H9 (cell line): ENCODE results near the gene BACE2. TPM values are rescaled to one million over a fixed set of nuclear protein-coding genes. Genes with fewer than 3 reads are reported as not detected.

Source experiments
- DNase-seq: peaks from one replicate; pipeline ENCODE4 v3.0.0-alpha.2; 2017
- H2AFZ ChIP-seq: one replicate; pipeline ENCODE4 v1.6.1; 2013; ENCODE audit warnings: mild to moderate bottlenecking, low read length, control low read depth, moderate library complexity
- H2AK5ac ChIP-seq: 2 replicates; pipeline ENCODE4 v1.6.1; 2013; ENCODE audit warnings: low read length, control low read depth, mixed read lengths; ENCODE audit not compliant: insufficient read length
- H2BK120ac ChIP-seq: one replicate; pipeline ENCODE4 v1.6.1; 2013; ENCODE audit warnings: low read depth, mild to moderate bottlenecking, low read length, control low read depth, inconsistent platforms; ENCODE audit not compliant: poor library complexity, severe bottlenecking
- H2BK12ac ChIP-seq: 2 replicates; pipeline ENCODE4 v1.6.1; 2013; ENCODE audit warnings: low read length, control low read depth, mixed read lengths, low read depth; ENCODE audit not compliant: insufficient read length
- H2BK15ac ChIP-seq: 2 replicates; pipeline ENCODE4 v1.6.1; 2013; ENCODE audit warnings: low read depth, low read length, control low read depth
- H2BK20ac ChIP-seq: one replicate; pipeline ENCODE4 v1.6.1; 2013; ENCODE audit warnings: low read depth, mild to moderate bottlenecking, low read length, control low read depth, inconsistent platforms; ENCODE audit not compliant: poor library complexity, severe bottlenecking
- H2BK5ac ChIP-seq: 2 replicates; pipeline ENCODE4 v1.6.1; 2013; ENCODE audit warnings: low read length, control low read depth, mixed read lengths; ENCODE audit not compliant: insufficient read length
- H3K14ac ChIP-seq: 2 replicates; pipeline ENCODE4 v1.6.1; 2013; ENCODE audit warnings: low read length, control low read depth; ENCODE audit not compliant: insufficient read depth
- H3K18ac ChIP-seq: 2 replicates; pipeline ENCODE4 v1.6.1; 2013; ENCODE audit warnings: low read depth, mild to moderate bottlenecking, mixed read lengths, low read length, control low read depth; ENCODE audit not compliant: insufficient read length
- H3K23ac ChIP-seq: 2 replicates; pipeline ENCODE4 v1.6.1; 2013; ENCODE audit warnings: low read length, control low read depth, mixed read lengths, low read depth; ENCODE audit not compliant: insufficient read length
- H3K23me2 ChIP-seq: 2 replicates; pipeline ENCODE4 v1.6.1; 2013; ENCODE audit warnings: low read depth, mild to moderate bottlenecking, mixed read lengths, low read length, control low read depth; ENCODE audit not compliant: insufficient read length, poor library complexity, severe bottlenecking
- H3K27ac ChIP-seq: 2 replicates; pipeline ENCODE4 v1.5.1; 2013; ENCODE audit warnings: low read length, control low read depth, mixed read lengths, low read depth; ENCODE audit not compliant: insufficient read length
- H3K27me3 ChIP-seq: 2 replicates; pipeline ENCODE4 v1.6.1; 2013; ENCODE audit warnings: low read length, control low read depth, inconsistent platforms; ENCODE audit not compliant: insufficient read depth
- H3K4ac ChIP-seq: 2 replicates; pipeline ENCODE4 v1.6.1; 2013; ENCODE audit warnings: low read depth, mild to moderate bottlenecking, control low read depth, inconsistent platforms, low read length, moderate library complexity
- H3K4me1 ChIP-seq: 2 replicates; pipeline ENCODE4 v1.6.1; 2013; ENCODE audit warnings: low read length, control low read depth, inconsistent platforms; ENCODE audit not compliant: insufficient read depth
- H3K4me2 ChIP-seq: 2 replicates; pipeline ENCODE4 v1.6.1; 2013; ENCODE audit warnings: low read length, control low read depth, mixed read lengths; ENCODE audit not compliant: insufficient read length, insufficient read depth
- H3K56ac ChIP-seq: 2 replicates; pipeline ENCODE4 v1.6.1; 2013; ENCODE audit warnings: low read depth, mild to moderate bottlenecking, mixed read lengths, low read length, control low read depth; ENCODE audit not compliant: insufficient read length
- H3K79me1 ChIP-seq: 2 replicates; pipeline ENCODE4 v1.6.1; 2013; ENCODE audit warnings: low read depth, mild to moderate bottlenecking, moderate library complexity, low read length, control low read depth, inconsistent platforms; ENCODE audit not compliant: insufficient read depth, poor library complexity, severe bottlenecking
- H3K79me2 ChIP-seq: 2 replicates; pipeline ENCODE4 v1.6.1; 2013; ENCODE audit warnings: low read length, control low read depth, inconsistent platforms; ENCODE audit not compliant: insufficient read depth
- H3K9ac ChIP-seq: 2 replicates; pipeline ENCODE4 v1.6.1; 2013; ENCODE audit warnings: low read length, control low read depth, mixed read lengths; ENCODE audit not compliant: insufficient read length; ENCODE audit errors: extremely low read depth
- H3K9me3 ChIP-seq: one replicate; pipeline ENCODE4 v1.6.1; 2013; ENCODE audit warnings: low read depth, low read length, inconsistent platforms; ENCODE audit not compliant: control insufficient read depth
- H3T11ph ChIP-seq: one replicate; pipeline ENCODE4 v1.6.1; 2013; ENCODE audit warnings: mild to moderate bottlenecking, low read length, control low read depth, inconsistent platforms
- H4K20me1 ChIP-seq: one replicate; pipeline ENCODE4 v1.6.1; 2013; ENCODE audit not compliant: control insufficient read depth, insufficient read length, insufficient read depth
- H4K5ac ChIP-seq: 2 replicates; pipeline ENCODE4 v1.6.1; 2013; ENCODE audit warnings: low read depth, mild to moderate bottlenecking, mixed read lengths, low read length, control low read depth; ENCODE audit not compliant: insufficient read length
- H4K8ac ChIP-seq: replicated peaks from 2 replicates; pipeline ENCODE4 v1.6.1; 2013; ENCODE audit warnings: low read length, control low read depth, mixed read lengths, low read depth; ENCODE audit not compliant: insufficient read length
- H4K91ac ChIP-seq: 2 replicates; pipeline ENCODE4 v1.6.1; 2013; ENCODE audit warnings: low read depth, mild to moderate bottlenecking, moderate library complexity, mixed read lengths, low read length, control low read depth; ENCODE audit not compliant: insufficient read length
- H3K27ac Mint-ChIP-seq, 3 experiments: 2 replicates in 2 of 3; 3 replicates in 1 of 3; pipeline ENCODE4 v1.8.0; 2020 to 2021; ENCODE audit warnings: mixed read lengths in 3 of 3, mild to moderate bottlenecking in 1 of 3, moderate library complexity in 1 of 3
- H3K27me3 Mint-ChIP-seq: 2 replicates; pipeline ENCODE4 v1.8.0; 2021; ENCODE audit warnings: low read depth, mild to moderate bottlenecking, moderate library complexity, mixed read lengths
- H3K36me3 Mint-ChIP-seq, 3 experiments: 2 replicates in 2 of 3; 3 replicates in 1 of 3; pipeline ENCODE4 v1.8.0; 2020 to 2021; ENCODE audit warnings: low read depth in 3 of 3, mixed read lengths in 3 of 3; ENCODE audit not compliant: insufficient read depth in 1 of 3
- H3K4me1 Mint-ChIP-seq, 2 experiments: 2 replicates each; pipeline ENCODE4 v1.8.0; 2020; ENCODE audit warnings: mixed read lengths in 2 of 2
- H3K4me3 Mint-ChIP-seq, 2 experiments: 2 replicates in 1 of 2; 3 replicates in 1 of 2; pipeline ENCODE4 v1.8.0; 2020 to 2021; ENCODE audit warnings: mild to moderate bottlenecking in 2 of 2, mixed read lengths in 2 of 2, moderate library complexity in 1 of 2
- H3K9me3 Mint-ChIP-seq, 2 experiments: 2 replicates in 1 of 2; 3 replicates in 1 of 2; pipeline ENCODE4 v1.8.0; 2020; ENCODE audit warnings: mild to moderate bottlenecking in 2 of 2, mixed read lengths in 2 of 2, moderate library complexity in 1 of 2
- CTCF ChIP-seq: fragments of 200-600 bp; sonication (generic); conservative IDR thresholded peaks from 3 replicates; pipeline ENCODE4 v1.8.0; 2021; ENCODE audit warnings: antibody characterized with exemption, mild to moderate bottlenecking
- WGBS: extraction: QIAGEN DNeasy Blood & Tissue Kit; methylation state at CpG from one replicate; pipeline ENCODE4 v1.1.7; 2013; ENCODE audit warnings: missing lambda C conversion rate, low lambda C conversion rate, mixed read lengths; ENCODE audit not compliant: insufficient read length; ENCODE audit errors: extremely low coverage; 5-methylcytosine and 5-hydroxymethylcytosine counted together
- total RNA-seq: library from RNA; stranded (reverse); gene quantifications from 2 replicates; pipeline ENCODE4 v1.2.1, GENCODE V29; 2021

BACE2 gene
- total RNA-seq, 1 experiment from 2014 or later = 8.0 TPM

GRCh38 chr21:41227357-41228005, 59.5 kb downstream of the BACE2 start:
- Mint-ChIP-seq H3K36me3 (peaks cover 3 to 6% (median 5%) of the 10 kb centered on the region in 3 experiments; a peak in 6 of 7 replicates), H3K27ac (peak overlapping the region in 1 of 3 experiments; percentile 46; a peak in 1 of 7 replicates), H3K4me1 (peaks cover 14 to 17% of the 10 kb centered on the region in 2 experiments), H3K4me3 (no peak overlapping the region), H3K27me3 (no peaks in the 10 kb centered on the region; the same call in 1 of the 2 replicates), H3K9me3 (no peaks in the 10 kb centered on the region; a peak in 3 of 5 replicates)
- Histone ChIP-seq H3K23ac (no peak overlapping the region), H3T11ph (no peak overlapping the region), H3K27ac (no peak overlapping the region), H2BK5ac (no peak overlapping the region), H3K18ac (no peak overlapping the region), H3K27me3 (no peaks in the 10 kb centered on the region), H2BK12ac (no peak overlapping the region), H4K5ac (no peak overlapping the region), H3K56ac (no peak overlapping the region), H3K23me2 (no peaks in the 10 kb centered on the region), H4K91ac (no peak overlapping the region), H3K4me2 (no peak overlapping the region), H4K20me1 (no peaks in the 10 kb centered on the region), H2AK5ac (no peak overlapping the region), H3K9ac (no peak overlapping the region), H4K8ac (no peak overlapping the region), H2AFZ (no peak overlapping the region), H2BK20ac (no peak overlapping the region), H2BK15ac (no peak overlapping the region), H3K4ac (no peak overlapping the region), H3K14ac (no peak overlapping the region), H3K4me1 (peaks cover 1% of the 10 kb centered on the region; the same call in 1 of the 2 replicates), H3K9me3 (no peaks in the 10 kb centered on the region), H3K79me1 (no peaks in the 10 kb centered on the region), H2BK120ac (no peak overlapping the region), H3K79me2 (no peaks in the 10 kb centered on the region)
- DNase-seq = no peak
- no peak for TF ChIP-seq CTCF
- WGBS = no CpG with 5 or more reads among the region's 9 CpGs
